CD4-positive, alpha-beta memory T cell (primary cell): ENCODE measurements around the gene PRKAA2. TPM values are rescaled to one million over a fixed set of nuclear protein-coding genes. Genes with fewer than 3 reads are reported as not detected.

Experiments used
- CTCF ChIA-PET: fragments of 350-600 bp; sonication (Branson Sonifier 250); formaldehyde crosslinking; loops from one replicate; lab custom pipeline; 2021; ENCODE audit warnings: inconsistent platforms; ENCODE audit not compliant: partially characterized antibody; lab: Charles Lee
- POLR2A ChIA-PET: fragments of 350-600 bp; sonication (Branson Sonifier 250); formaldehyde crosslinking; loops from one replicate; lab custom pipeline; 2021; ENCODE audit not compliant: partially characterized antibody; lab: Charles Lee
- DNase-seq, 5 donors: peaks; one replicate each; pipeline versions ENCODE4 v3.0.0 to v3.0.0-alpha.2; 2020 to 2022; ENCODE audit warnings: mixed read lengths in 1 of 5
- H3K27ac ChIP-seq: one replicate; pipeline ENCODE4 v1.7.0; 2013; ENCODE audit warnings: low read depth, low read length
- H3K27me3 ChIP-seq: 2 replicates; pipeline ENCODE4 v1.7.0; 2013; ENCODE audit warnings: mild to moderate bottlenecking, low read length, moderate library complexity; ENCODE audit not compliant: insufficient read depth
- H3K36me3 ChIP-seq: 2 replicates; pipeline ENCODE4 v1.7.0; 2013; ENCODE audit warnings: mild to moderate bottlenecking, low read length, moderate library complexity; ENCODE audit not compliant: insufficient read depth
- H3K4me1 ChIP-seq: 2 replicates; pipeline ENCODE4 v1.7.0; 2013; ENCODE audit warnings: mild to moderate bottlenecking, low read length, moderate library complexity; ENCODE audit not compliant: insufficient read depth
- H3K4me3 ChIP-seq, 2 donors: one replicate each; pipeline ENCODE4 v1.7.0; 2013; ENCODE audit warnings: low read length in 2 of 2, mild to moderate bottlenecking in 1 of 2
- H3K9me3 ChIP-seq, 2 donors: one replicate each; pipeline ENCODE4 v1.7.0; 2013; ENCODE audit warnings: low read length in 2 of 2, control low read depth in 1 of 2; ENCODE audit not compliant: control insufficient read depth in 1 of 2
- H3K27ac Mint-ChIP-seq, 7 donors: one replicate each; pipeline ENCODE4 v1.8.0; 2020 to 2021; ENCODE audit warnings: mixed read lengths in 7 of 7, mild to moderate bottlenecking in 6 of 7, inconsistent platforms in 3 of 7, moderate library complexity in 3 of 7
- H3K27me3 Mint-ChIP-seq, 2 donors: one replicate each; pipeline ENCODE4 v1.8.0; 2020 to 2021; ENCODE audit warnings: mixed read lengths in 2 of 2
- H3K36me3 Mint-ChIP-seq, 2 donors: one replicate each; pipeline ENCODE4 v1.8.0; 2020 to 2021; ENCODE audit warnings: mixed read lengths in 2 of 2, inconsistent platforms in 1 of 2, mild to moderate bottlenecking in 1 of 2
- H3K4me1 Mint-ChIP-seq, 4 donors: one replicate each; pipeline ENCODE4 v1.8.0; 2020 to 2021; ENCODE audit warnings: mixed read lengths in 4 of 4, mild to moderate bottlenecking in 1 of 4
- H3K4me3 Mint-ChIP-seq, 8 donors: one replicate each; pipeline ENCODE4 v1.8.0; 2020 to 2021; ENCODE audit warnings: mixed read lengths in 8 of 8, mild to moderate bottlenecking in 7 of 8, moderate library complexity in 6 of 8, inconsistent platforms in 3 of 8
- H3K9me3 Mint-ChIP-seq, 8 donors: one replicate each; pipeline ENCODE4 v1.8.0; 2020 to 2021; ENCODE audit warnings: mixed read lengths in 8 of 8, mild to moderate bottlenecking in 5 of 8, inconsistent platforms in 3 of 8, moderate library complexity in 1 of 8
- intact Hi-C: fragments of 100-400 bp; cut with micrococcal nuclease; formaldehyde crosslinking; loops from one replicate; pipeline ENCODE4 v1.15.1; 2023
- polyA plus RNA-seq, 2 donors: library from polyadenylated mRNA; unstranded; fragments of 300-500 nt; fragmentation: Illumina TruSeq; gene quantifications; one replicate each; pipeline ENCODE4 v1.2.3, GENCODE V29; 2021
- total RNA-seq, 2 experiments: library from RNA; stranded (reverse); gene quantifications; one replicate each; pipeline ENCODE4 v1.2.3, GENCODE V29; 2021

Gene PRKAA2
- total and polyA plus RNA-seq, 4 experiments from 2014 or later = not detected

GRCh38 chr1:56688522-56689026, 43.5 kb downstream of the PRKAA2 start:
- H3K4me1 ChIP-seq = no peaks in the 10 kb centered on the region
- intact Hi-C loops = no loop called here
- Mint-ChIP-seq H3K36me3 (no peaks in the 10 kb centered on the region), H3K4me3 (no peak overlapping the region), H3K9me3 (no peaks in the 10 kb centered on the region), H3K4me1 (no peaks in the 10 kb centered on the region), H3K27ac (no peak overlapping the region), H3K27me3 (no peaks in the 10 kb centered on the region)
- H3K9me3 ChIP-seq = no peaks in the 10 kb centered on the region
- no peaks in the 10 kb centered on the region for H3K36me3 ChIP-seq
- POLR2A ChIA-PET = no interaction called here
- DNase-seq = no peak
- no peaks in the 10 kb centered on the region for H3K27me3 ChIP-seq
- H3K4me3 ChIP-seq = no peak overlapping the region
- CTCF ChIA-PET = interaction anchor here (0.6 to 1.8 kb wide), 3 partner anchors 16 to 139 kb away, joined by 3 to 5 read pairs (median 4); no protein-coding TSS in a partner anchor
- H3K27ac ChIP-seq = no peak overlapping the region

GRCh38 chr1:56696663-56697062, 51.5 kb downstream of the PRKAA2 start:
- intact Hi-C loops = no loop called here
- Histone ChIP-seq H3K4me1 (no peaks in the 10 kb centered on the region), H3K9me3 (no peaks in the 10 kb centered on the region), H3K36me3 (no peaks in the 10 kb centered on the region), H3K4me3 (no peak overlapping the region), H3K27me3 (no peaks in the 10 kb centered on the region), H3K27ac (no peak overlapping the region)
- H3K27me3 Mint-ChIP-seq = peaks cover 0 to 1% of the 10 kb centered on the region in 2 donors
- no peaks in the 10 kb centered on the region for H3K36me3 Mint-ChIP-seq
- H3K4me3 Mint-ChIP-seq = no peak overlapping the region
- H3K27ac Mint-ChIP-seq = no peak overlapping the region
- H3K9me3 Mint-ChIP-seq = peaks cover 0 to 6% (median under 1%) of the 10 kb centered on the region in 8 donors
- no peak for DNase-seq
- POLR2A ChIA-PET = no interaction called here
- CTCF ChIA-PET = no interaction called here
- no peaks in the 10 kb centered on the region for H3K4me1 Mint-ChIP-seq

DNA sequence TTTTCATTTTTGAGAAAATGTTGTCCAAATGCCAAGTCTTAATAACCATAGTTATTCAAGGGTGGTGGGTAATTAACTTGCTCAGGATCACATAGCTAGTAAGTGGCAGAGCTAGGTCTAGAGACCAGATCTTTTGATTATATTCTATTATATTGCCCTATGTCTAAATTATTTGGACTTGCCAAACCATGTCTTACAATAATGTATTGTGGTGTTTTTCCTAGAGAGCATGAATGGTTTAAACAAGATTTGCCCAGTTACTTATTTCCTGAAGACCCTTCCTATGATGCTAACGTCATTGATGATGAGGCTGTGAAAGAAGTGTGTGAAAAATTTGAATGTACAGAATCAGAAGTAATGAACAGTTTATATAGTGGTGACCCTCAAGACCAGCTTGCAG, 58.6 kb downstream of the PRKAA2 start:
- intact Hi-C loops = loop anchor here (10.0 kb wide), 1 partner anchor 1749 kb away; no protein-coding TSS in a partner anchor
- H3K27me3 ChIP-seq = peaks cover 4% of the 10 kb centered on the region
- H3K4me3 Mint-ChIP-seq = no peak overlapping the region

GRCh38 chr1:56707379-56707778, 62.3 kb downstream of the PRKAA2 start:
- H3K9me3 ChIP-seq = no peaks in the 10 kb centered on the region
- no peaks in the 10 kb centered on the region for H3K4me1 ChIP-seq
- H3K4me3 ChIP-seq = no peak overlapping the region
- ChIA-PET CTCF (no interaction called here), POLR2A (no interaction called here)
- no peak for DNase-seq
- H3K4me3 Mint-ChIP-seq = no peak overlapping the region
- no peaks in the 10 kb centered on the region for H3K4me1 Mint-ChIP-seq
- peaks cover 0 to 7% (median 0%) of the 10 kb centered on the region in 8 donors for H3K9me3 Mint-ChIP-seq
- intact Hi-C loops = loop anchor here (10.0 kb wide), 1 partner anchor 1753 kb away; no protein-coding TSS in a partner anchor
- no peaks in the 10 kb centered on the region for H3K36me3 ChIP-seq
- H3K36me3 Mint-ChIP-seq = no peaks in the 10 kb centered on the region
- H3K27me3 Mint-ChIP-seq = peaks cover 2 to 9% of the 10 kb centered on the region in 2 donors
- no peak overlapping the region for H3K27ac ChIP-seq
- H3K27me3 ChIP-seq = peaks cover 4% of the 10 kb centered on the region
- H3K27ac Mint-ChIP-seq = no peak overlapping the region

More for the DNA sequence above, 58.6 kb downstream of the PRKAA2 start:
- no peaks in the 10 kb centered on the region for H3K36me3 ChIP-seq
- no peak overlapping the region for H3K27ac Mint-ChIP-seq
- no peak overlapping the region for H3K27ac ChIP-seq
- H3K4me3 ChIP-seq = no peak overlapping the region
- ChIA-PET CTCF (no interaction called here), POLR2A (no interaction called here)
- no peaks in the 10 kb centered on the region for H3K36me3 Mint-ChIP-seq
- H3K4me1 Mint-ChIP-seq = no peaks in the 10 kb centered on the region
- DNase-seq = no peak
- no peaks in the 10 kb centered on the region for H3K4me1 ChIP-seq
- H3K9me3 ChIP-seq = no peaks in the 10 kb centered on the region
- peaks cover 0 to 13% (median under 1%) of the 10 kb centered on the region in 8 donors for H3K9me3 Mint-ChIP-seq
- H3K27me3 Mint-ChIP-seq = peaks cover 2 to 6% of the 10 kb centered on the region in 2 donors

DNA sequence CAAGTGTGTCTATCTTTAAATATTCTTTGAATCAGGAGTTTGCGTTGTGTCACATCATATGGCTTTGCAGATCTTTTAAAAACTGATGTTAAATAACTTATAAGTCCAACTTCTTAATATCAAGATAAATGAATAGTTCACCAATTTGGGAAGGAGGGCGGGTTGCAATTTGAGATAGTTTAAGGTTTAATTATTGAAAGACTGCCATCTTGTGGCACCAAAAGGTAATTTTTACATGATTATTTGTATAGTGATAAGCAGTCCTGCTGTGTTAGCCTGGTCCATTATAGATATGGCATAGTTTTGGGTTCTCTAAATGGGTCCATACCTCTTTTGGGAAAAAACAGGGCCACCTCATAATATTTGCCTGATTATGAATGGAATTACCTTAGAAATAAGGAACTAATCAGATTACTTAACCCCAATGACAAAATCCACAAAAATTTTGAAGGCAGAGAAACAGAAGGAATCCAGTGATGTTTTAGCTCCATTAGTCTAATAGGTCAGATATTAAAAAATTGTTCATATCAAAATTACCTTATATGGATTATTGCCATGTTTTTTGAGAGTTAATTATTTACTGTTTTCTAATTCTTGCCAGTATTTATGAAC, 64.3 kb downstream of the PRKAA2 start:
- no peak overlapping the region for H3K27ac Mint-ChIP-seq
- CTCF ChIA-PET = interaction anchor here (0.7 to 2.1 kb wide), 10 partner anchors 9 to 1425 kb away, joined by 3 to 13 read pairs (median 4); no protein-coding TSS in a partner anchor
- H3K9me3 Mint-ChIP-seq = peaks cover 0 to 3% (median 0%) of the 10 kb centered on the region in 8 donors

GRCh38 chr1:56709995-56710394, 64.9 kb downstream of the PRKAA2 start:
- Histone ChIP-seq H3K36me3 (no peaks in the 10 kb centered on the region), H3K4me3 (no peak overlapping the region), H3K27me3 (peaks cover 4% of the 10 kb centered on the region), H3K4me1 (no peaks in the 10 kb centered on the region), H3K9me3 (no peaks in the 10 kb centered on the region), H3K27ac (no peak overlapping the region)
- intact Hi-C loops = loop anchor here (10.0 kb wide), 1 partner anchor 1755 kb away; no protein-coding TSS in a partner anchor
- Mint-ChIP-seq H3K27me3 (peaks cover 2 to 9% of the 10 kb centered on the region in 2 donors), H3K27ac (no peak overlapping the region), H3K4me3 (no peak overlapping the region), H3K9me3 (peaks cover 0 to 3% (median 0%) of the 10 kb centered on the region in 8 donors), H3K4me1 (no peaks in the 10 kb centered on the region), H3K36me3 (no peaks in the 10 kb centered on the region)
- ChIA-PET CTCF (interaction anchor here (0.7 to 2.1 kb wide), 8 partner anchors 8 to 1425 kb away, joined by 3 to 13 read pairs (median 4); no protein-coding TSS in a partner anchor), POLR2A (no interaction called here)
- DNase-seq = no peak

More for the DNA sequence above, 64.3 kb downstream of the PRKAA2 start:
- DNase-seq = peak in 4 of 5 donors; percentile 2 to 13 (median 6)
- H3K27ac ChIP-seq = no peak overlapping the region
- intact Hi-C loops = loop anchor here (10.0 kb wide), 1 partner anchor 1755 kb away; no protein-coding TSS in a partner anchor
- H3K4me1 Mint-ChIP-seq = no peaks in the 10 kb centered on the region
- no peaks in the 10 kb centered on the region for H3K36me3 Mint-ChIP-seq
- no peaks in the 10 kb centered on the region for H3K36me3 ChIP-seq
- no peaks in the 10 kb centered on the region for H3K9me3 ChIP-seq
- peaks cover 2 to 9% of the 10 kb centered on the region in 2 donors for H3K27me3 Mint-ChIP-seq
- H3K4me3 ChIP-seq = no peak overlapping the region
- H3K4me3 Mint-ChIP-seq = no peak overlapping the region
- H3K27me3 ChIP-seq = peaks cover 4% of the 10 kb centered on the region
- POLR2A ChIA-PET = no interaction called here
- no peaks in the 10 kb centered on the region for H3K4me1 ChIP-seq

DNA sequence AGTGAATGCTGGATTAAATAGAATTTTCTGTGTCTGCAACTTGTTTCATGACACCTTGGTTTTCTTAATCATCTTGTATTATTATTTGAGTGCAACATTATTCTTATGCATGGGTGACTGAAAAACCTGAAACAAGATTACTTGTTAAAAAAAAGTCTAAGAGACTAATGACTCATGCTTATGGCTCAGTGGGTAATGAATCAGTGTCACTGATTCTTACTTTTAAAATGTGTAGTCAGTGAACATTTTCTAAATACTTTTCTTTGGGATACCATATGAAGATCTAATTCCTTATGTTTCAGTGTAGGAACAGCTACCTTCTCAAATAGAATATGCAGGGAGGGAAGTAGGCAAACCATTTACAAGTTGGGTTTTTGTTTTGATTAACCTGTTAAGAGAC, 65.5 kb downstream of the PRKAA2 start:
- no peak overlapping the region for H3K27ac Mint-ChIP-seq
- no peaks in the 10 kb centered on the region for H3K36me3 Mint-ChIP-seq
- H3K27ac ChIP-seq = no peak overlapping the region
- H3K27me3 Mint-ChIP-seq = peaks cover 2 to 9% of the 10 kb centered on the region in 2 donors
- peaks cover 0 to 3% (median 0%) of the 10 kb centered on the region in 8 donors for H3K9me3 Mint-ChIP-seq
- no peak overlapping the region for H3K4me3 ChIP-seq
- peaks cover 4% of the 10 kb centered on the region for H3K27me3 ChIP-seq
- no peaks in the 10 kb centered on the region for H3K4me1 ChIP-seq
- intact Hi-C loops = no loop called here
- no peak overlapping the region for H3K4me3 Mint-ChIP-seq
- no peak for DNase-seq
- POLR2A ChIA-PET = no interaction called here
- CTCF ChIA-PET = interaction anchor here (1.2 to 2.1 kb wide), 4 partner anchors 9 to 1426 kb away, joined by 3 to 13 read pairs (median 4); no protein-coding TSS in a partner anchor
- H3K4me1 Mint-ChIP-seq = no peaks in the 10 kb centered on the region
- no peaks in the 10 kb centered on the region for H3K9me3 ChIP-seq
- no peaks in the 10 kb centered on the region for H3K36me3 ChIP-seq
